ENCODE measurements around the gene ZZZ3. TPM values are rescaled to one million over a fixed set of nuclear protein-coding genes. Genes with fewer than 3 reads are reported as not detected.

Gene ZZZ3
- total RNA-seq, 1 donor from 2014 or later, result 39.3 TPM

- H3K4me3 ChIP-seq, result no peak overlapping the region
- ATAC-seq, result no peak
- no peak for TF ChIP-seq CTCF (IDR thresholded peaks at IDR 0.05)
Observed at GRCh38 chr1:77642941-77643340, 39.5 kb downstream of the ZZZ3 start.

GRCh38 chr1:77642196-77642595 is 40.3 kb downstream of the ZZZ3 start:
- Histone ChIP-seq H3K9me3 (no peaks in the 10 kb centered on the region), H3K27me3 (no peaks in the 10 kb centered on the region), H3K4me1 (peaks cover 8% of the 10 kb centered on the region), H3K36me3 (peaks cover 11% of the 10 kb centered on the region), H3K4me3 (no peak overlapping the region), H3K27ac (no peak overlapping the region)
- DNase-seq, result no peak
- TF ChIP-seq CTCF (IDR thresholded peaks at IDR 0.05), result no peak
- no peak for ATAC-seq
- intact Hi-C loops (cut with DNase I), result no loop called here

More at GRCh38 chr1:77642941-77643340, 39.5 kb downstream of the ZZZ3 start:
- Histone ChIP-seq H3K4me1 (peaks cover 8% of the 10 kb centered on the region), H3K9me3 (no peaks in the 10 kb centered on the region), H3K27me3 (no peaks in the 10 kb centered on the region), H3K36me3 (peaks cover 11% of the 10 kb centered on the region), H3K27ac (no peak overlapping the region)
- intact Hi-C loops (cut with DNase I), result no loop called here
- DNase-seq, result no peak

GRCh38 chr1:77639557-77640069 is 42.8 kb downstream of the ZZZ3 start:
- H3K4me3 ChIP-seq, result no peak overlapping the region
- TF ChIP-seq CTCF (IDR thresholded peaks at IDR 0.05), result no peak
- H3K27me3 ChIP-seq, result no peaks in the 10 kb centered on the region
- no peak overlapping the region for H3K27ac ChIP-seq
- H3K4me1 ChIP-seq, result peaks cover 8% of the 10 kb centered on the region
- H3K36me3 ChIP-seq, result peaks cover 10% of the 10 kb centered on the region
- no peaks in the 10 kb centered on the region for H3K9me3 ChIP-seq
- intact Hi-C loops (cut with DNase I), result no loop called here
- DNase-seq, result no peak
- no peak for ATAC-seq

- no peak for TF ChIP-seq CTCF (IDR thresholded peaks at IDR 0.05)
- Histone ChIP-seq H3K4me3 (no peak overlapping the region), H3K36me3 (peaks cover 10% of the 10 kb centered on the region), H3K27ac (no peak overlapping the region), H3K9me3 (no peaks in the 10 kb centered on the region), H3K4me1 (peaks cover 8% of the 10 kb centered on the region), H3K27me3 (no peaks in the 10 kb centered on the region)
- no peak for DNase-seq
- ATAC-seq, result no peak
- intact Hi-C loops (cut with DNase I), result no loop called here
Observed at GRCh38 chr1:77639056-77639455, 43.4 kb downstream of the ZZZ3 start.

- Histone ChIP-seq H3K4me3 (no peak overlapping the region), H3K27ac (no peak overlapping the region), H3K27me3 (no peaks in the 10 kb centered on the region), H3K4me1 (peaks cover 8% of the 10 kb centered on the region), H3K36me3 (peaks cover 23% of the 10 kb centered on the region), H3K9me3 (no peaks in the 10 kb centered on the region)
- DNase-seq (no peak), ATAC-seq (no peak)
- intact Hi-C loops (cut with DNase I), result no loop called here
- TF ChIP-seq CTCF (IDR thresholded peaks at IDR 0.05), result no peak
Observed at GRCh38 chr1:77636864-77637263, 45.6 kb downstream of the ZZZ3 start.

Other genes with a start within 250 kb of the ZZZ3 start
- 63.6 TPM for gene USP33, start 77.2 kb upstream of the ZZZ3 start, total RNA-seq
- gene MIGA1, start 97.0 kb upstream of the ZZZ3 start, total RNA-seq, result 17.3 TPM
- 26.4 TPM for gene NEXN, start 206.0 kb upstream of the ZZZ3 start, total RNA-seq

Data from upper lobe of right lung (tissue), 1 donor.